Epithelial cell of esophagus (primary cell): Measurements from ENCODE around the gene DNAJC7.

Source experiments
- DNase-seq: peaks from one replicate; pipeline ENCODE4 v3.0.0; 2010; ENCODE audit warnings: low read depth
- H3K4me3 ChIP-seq: 2 replicates; pipeline ENCODE4 v1.5.1; 2011; ENCODE audit warnings: mild to moderate bottlenecking, low read length, control low read depth
- TF ChIP-seq, protein P1 (sequence below): IDR thresholded peaks from 2 replicates; pipeline ENCODE4 v1.5.1; 2011; ENCODE audit warnings: low read depth, mild to moderate bottlenecking, low read length, control low read depth, inconsistent platforms; ENCODE audit not compliant: insufficient read depth; ENCODE audit errors: missing control alignments

DNAJC7 gene

DNA sequence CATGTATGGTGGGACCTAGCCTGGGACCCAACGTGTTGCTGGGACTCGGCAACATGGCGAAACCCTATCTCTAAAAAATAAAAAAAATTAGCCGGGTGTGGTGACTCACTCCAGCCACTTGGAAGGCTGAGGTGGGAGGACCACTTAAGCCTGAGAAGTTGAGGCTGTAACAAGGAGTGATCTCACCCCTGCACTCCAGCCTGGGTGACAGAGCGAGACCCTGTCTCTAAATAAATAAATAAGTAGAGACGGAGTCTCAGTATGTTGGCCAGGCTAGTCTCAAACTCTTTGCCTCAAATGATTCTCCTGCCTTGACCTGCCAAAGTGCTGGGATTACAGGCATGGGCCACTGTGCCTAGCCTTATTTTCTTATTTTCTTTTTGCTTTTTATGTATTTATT lies 60.7 kb downstream of the DNAJC7 start:
- H3K4me3 ChIP-seq = no peak overlapping the region
- DNase-seq = no peak
- TF ChIP-seq, protein P1, sequence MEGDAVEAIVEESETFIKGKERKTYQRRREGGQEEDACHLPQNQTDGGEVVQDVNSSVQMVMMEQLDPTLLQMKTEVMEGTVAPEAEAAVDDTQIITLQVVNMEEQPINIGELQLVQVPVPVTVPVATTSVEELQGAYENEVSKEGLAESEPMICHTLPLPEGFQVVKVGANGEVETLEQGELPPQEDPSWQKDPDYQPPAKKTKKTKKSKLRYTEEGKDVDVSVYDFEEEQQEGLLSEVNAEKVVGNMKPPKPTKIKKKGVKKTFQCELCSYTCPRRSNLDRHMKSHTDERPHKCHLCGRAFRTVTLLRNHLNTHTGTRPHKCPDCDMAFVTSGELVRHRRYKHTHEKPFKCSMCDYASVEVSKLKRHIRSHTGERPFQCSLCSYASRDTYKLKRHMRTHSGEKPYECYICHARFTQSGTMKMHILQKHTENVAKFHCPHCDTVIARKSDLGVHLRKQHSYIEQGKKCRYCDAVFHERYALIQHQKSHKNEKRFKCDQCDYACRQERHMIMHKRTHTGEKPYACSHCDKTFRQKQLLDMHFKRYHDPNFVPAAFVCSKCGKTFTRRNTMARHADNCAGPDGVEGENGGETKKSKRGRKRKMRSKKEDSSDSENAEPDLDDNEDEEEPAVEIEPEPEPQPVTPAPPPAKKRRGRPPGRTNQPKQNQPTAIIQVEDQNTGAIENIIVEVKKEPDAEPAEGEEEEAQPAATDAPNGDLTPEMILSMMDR = no peak

DNA sequence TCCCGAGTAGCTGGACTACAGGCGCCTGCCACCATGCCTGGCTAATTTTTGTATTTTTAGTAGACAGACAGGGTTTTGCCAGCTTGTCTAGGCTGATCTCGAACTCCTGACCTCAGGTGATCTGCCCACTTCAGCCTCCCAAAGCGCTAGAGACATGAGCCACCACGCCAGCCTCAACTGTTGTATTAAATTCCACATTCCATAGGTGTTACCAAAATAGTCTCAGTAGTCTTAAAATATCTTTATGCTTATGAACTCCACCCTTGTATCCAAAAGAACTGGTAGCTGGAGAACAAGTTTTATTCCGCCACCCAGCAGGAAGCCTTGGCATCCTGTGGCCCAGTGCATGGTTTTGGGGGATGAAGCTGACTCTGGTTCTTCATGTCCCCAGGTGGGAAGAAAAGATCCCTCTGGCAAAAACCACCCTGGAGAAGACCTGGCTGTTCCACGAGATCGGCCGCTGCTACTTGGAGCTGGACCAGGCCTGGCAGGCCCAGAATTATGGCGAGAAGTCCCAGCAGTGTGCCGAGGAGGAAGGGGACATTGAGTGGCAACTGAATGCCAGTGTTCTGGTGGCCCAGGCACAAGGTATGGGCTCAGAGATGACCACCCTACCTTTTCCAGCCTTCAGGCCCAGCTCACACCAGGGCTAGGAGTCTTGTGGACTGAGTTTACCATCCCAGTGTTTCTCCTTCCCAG lies 68.3 kb downstream of the DNAJC7 start:
- TF ChIP-seq, protein P1 = no peak
- no peak for DNase-seq
- no peak overlapping the region for H3K4me3 ChIP-seq

DNA sequence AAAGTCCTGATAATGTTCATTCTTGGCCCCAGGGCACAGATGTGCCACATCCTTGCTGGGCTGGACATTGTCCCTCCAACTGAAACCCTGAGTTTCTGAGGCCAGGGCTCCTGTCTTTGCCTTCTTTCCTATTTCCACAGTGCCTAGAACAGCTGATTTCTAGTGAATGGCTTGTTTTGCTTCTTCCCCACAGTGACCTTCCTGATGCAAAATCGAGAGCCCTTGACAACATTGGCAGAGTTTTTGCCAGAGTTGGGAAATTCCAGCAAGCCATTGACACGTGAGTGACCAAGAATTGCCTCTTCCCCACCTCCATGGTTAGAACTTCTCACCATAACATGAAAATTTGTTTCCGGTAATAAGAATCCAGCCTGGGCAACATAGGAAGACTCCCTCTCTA lies 72.3 kb downstream of the DNAJC7 start:
- TF ChIP-seq, protein P1 = no peak
- H3K4me3 ChIP-seq = no peak overlapping the region
- no peak for DNase-seq

DNA sequence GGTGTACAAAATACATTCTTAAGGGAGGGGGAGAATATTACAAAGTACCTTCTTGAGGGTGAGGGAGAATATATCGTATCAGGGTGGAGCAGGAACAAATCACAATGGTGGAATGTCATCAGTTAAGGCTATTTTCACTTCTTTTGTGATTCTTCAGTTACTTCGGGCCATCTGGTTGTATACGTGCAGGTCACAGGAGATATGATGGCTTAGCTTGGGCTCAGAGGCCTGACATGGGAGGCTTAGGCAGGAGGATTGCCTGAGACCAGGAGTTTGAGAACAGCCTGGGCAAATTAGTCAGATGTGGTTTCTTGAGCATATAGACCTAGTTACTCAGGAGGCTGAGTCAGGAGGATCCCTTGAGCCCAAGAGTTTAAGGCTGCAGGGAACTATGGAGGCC lies 73.7 kb downstream of the DNAJC7 start:
- TF ChIP-seq, protein P1 = no peak

DNA sequence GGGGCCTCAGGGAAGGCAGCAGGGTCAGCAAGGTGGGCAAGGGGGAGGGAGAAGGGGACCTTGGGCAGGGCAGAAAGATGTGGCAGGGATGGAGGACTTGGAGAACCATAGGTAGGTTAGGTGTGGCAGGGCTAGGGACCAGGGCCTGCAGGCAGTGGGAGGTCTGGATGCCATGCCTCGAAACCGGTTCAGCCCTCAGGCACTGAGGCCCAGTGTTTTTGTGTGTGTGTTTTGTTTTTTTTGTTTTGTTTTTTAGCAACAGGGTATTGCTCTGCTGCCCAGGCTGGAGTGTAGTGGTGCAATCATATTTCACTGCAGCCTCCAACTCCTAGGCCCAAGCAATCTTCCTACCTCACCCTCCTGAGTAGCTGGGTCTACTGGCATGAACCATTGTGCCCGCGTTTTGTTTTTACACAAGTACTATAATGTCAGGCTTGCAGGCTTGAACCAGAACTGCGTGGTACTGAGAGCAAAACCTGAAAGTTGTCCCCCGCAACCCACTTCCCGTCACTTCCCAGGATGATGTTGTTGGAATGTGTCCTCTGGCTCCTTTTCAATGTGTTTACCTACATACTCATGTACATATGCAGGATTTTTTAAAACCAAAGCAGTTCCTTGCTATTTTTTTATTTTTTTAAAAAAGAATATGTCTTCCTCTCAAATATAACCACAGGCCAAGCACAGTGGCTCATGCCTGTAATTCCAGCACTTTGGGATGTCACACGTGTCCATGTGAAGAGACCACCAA lies 74.4 kb downstream of the DNAJC7 start:
- DNase-seq = no peak
- H3K4me3 ChIP-seq = no peak overlapping the region
- TF ChIP-seq, protein P1 = no peak

More for the DNA sequence above, 73.7 kb downstream of the DNAJC7 start:
- no peak overlapping the region for H3K4me3 ChIP-seq
- no peak for DNase-seq

DNA sequence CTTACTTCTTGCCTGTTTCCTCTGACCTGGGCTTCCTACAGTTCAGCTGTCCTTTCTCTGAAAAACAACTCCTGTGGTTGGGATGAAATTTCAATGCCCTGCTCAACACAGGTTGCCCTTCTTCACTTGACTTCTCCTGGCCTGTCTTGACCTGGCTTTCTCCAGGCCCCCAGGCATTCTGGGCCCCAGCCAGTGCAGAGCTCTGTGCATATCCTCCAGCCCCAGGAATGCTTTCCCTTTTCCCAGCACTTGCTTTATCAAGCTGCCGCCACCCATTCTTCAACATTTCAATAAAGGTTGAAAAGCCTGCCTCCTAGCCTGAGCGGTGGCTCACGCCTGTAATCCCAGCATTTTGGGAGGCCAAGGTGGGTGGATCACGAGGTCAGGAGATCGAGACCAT lies 76.1 kb downstream of the DNAJC7 start:
- DNase-seq = no peak
- no peak overlapping the region for H3K4me3 ChIP-seq
- TF ChIP-seq, protein P1 = no peak
